ENCODE data around the gene ARHGEF18.

ARHGEF18 gene

DNA sequence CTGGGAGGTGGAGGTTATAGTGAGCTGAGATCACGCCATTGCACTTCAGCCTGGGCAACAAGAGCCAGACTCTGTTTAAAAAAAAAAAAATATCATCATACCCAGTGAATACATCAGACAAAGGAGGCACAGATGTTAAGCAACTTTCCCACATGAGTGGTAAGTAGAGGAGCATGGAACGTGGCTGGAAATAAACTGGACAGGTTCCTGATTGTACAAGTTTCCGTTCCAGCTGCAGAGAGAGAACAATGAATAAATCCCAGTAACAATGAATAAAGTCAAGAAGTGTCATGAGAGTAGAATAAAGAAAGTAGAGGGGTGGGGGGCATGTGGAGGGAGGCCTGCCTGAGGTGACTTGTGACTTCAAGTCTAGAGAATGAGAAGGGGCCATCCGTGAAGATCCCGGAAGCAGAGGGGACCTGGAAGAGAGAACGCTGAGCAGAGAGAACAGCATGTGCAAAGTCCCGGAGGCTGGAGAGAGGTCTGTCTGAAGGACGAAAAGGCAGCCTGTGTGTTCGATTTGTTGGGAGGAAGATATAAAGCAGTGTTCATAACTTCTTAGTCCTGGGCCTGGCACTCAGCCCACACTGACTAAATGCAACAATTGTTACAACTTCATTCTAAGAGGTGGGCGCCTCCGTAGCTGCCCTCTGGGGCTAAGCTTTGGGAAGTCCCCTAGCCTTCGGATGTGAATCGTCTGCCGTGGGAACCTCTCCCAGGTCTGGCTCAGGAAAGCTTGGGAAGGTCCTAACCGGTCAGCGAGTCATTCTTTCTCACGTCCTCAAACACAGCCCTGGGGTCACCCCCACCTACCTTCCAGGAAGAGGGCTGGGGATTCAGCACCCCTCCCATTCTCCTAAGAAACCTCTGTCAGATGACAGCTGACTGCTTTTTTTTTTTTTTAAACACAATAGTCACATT lies 15.3 kb upstream of the ARHGEF18 start:
- TF ChIP-seq, protein P1, sequence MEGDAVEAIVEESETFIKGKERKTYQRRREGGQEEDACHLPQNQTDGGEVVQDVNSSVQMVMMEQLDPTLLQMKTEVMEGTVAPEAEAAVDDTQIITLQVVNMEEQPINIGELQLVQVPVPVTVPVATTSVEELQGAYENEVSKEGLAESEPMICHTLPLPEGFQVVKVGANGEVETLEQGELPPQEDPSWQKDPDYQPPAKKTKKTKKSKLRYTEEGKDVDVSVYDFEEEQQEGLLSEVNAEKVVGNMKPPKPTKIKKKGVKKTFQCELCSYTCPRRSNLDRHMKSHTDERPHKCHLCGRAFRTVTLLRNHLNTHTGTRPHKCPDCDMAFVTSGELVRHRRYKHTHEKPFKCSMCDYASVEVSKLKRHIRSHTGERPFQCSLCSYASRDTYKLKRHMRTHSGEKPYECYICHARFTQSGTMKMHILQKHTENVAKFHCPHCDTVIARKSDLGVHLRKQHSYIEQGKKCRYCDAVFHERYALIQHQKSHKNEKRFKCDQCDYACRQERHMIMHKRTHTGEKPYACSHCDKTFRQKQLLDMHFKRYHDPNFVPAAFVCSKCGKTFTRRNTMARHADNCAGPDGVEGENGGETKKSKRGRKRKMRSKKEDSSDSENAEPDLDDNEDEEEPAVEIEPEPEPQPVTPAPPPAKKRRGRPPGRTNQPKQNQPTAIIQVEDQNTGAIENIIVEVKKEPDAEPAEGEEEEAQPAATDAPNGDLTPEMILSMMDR (IDR thresholded peaks at IDR 0.05; ENCODE audit: control insufficient read depth, insufficient read depth, low read depth, low read length, missing control alignments): no peak
- DNase-seq (ENCODE audit: low read depth): no peak
- no peak overlapping the region for H3K4me3 ChIP-seq (ENCODE audit: control insufficient read depth, low read depth, low read length)

DNA sequence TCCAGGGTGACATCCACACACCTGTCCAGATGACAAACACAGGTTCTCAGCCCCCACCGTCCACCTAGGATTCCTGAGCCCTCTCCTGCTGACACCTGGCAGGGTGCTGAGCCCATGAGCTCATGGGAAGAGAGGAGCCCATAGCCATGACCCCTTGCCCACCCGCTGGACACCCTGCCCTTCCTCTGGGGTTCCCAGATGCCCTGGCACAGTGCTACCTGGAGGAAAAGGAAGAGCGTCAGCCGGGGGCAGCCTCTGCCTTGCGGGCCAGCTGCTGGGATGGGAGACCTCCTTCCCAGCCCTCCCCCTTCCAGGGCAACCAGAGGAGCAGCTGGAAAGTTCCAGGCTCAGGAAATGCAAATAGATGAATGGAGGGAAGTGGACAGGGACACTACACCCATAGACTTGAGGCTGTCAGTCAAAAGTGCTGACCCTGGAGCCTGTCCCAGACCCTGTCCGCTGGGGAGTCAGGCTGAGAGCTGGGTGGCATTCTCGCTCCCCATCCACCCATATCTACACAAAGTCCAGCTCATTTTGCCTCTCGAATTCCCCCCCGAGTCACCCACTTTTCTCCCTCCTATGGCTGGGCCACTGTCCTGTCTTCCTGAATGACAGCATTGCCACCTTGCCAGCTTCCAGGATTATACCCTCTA lies 12.3 kb upstream of the ARHGEF18 start:
- no peak overlapping the region for H3K4me3 ChIP-seq (ENCODE audit: control insufficient read depth, low read depth, low read length)
- TF ChIP-seq, protein P1 (IDR thresholded peaks at IDR 0.05; ENCODE audit: control insufficient read depth, insufficient read depth, low read depth, low read length, missing control alignments): no peak
- DNase-seq (ENCODE audit: low read depth): no peak

DNA sequence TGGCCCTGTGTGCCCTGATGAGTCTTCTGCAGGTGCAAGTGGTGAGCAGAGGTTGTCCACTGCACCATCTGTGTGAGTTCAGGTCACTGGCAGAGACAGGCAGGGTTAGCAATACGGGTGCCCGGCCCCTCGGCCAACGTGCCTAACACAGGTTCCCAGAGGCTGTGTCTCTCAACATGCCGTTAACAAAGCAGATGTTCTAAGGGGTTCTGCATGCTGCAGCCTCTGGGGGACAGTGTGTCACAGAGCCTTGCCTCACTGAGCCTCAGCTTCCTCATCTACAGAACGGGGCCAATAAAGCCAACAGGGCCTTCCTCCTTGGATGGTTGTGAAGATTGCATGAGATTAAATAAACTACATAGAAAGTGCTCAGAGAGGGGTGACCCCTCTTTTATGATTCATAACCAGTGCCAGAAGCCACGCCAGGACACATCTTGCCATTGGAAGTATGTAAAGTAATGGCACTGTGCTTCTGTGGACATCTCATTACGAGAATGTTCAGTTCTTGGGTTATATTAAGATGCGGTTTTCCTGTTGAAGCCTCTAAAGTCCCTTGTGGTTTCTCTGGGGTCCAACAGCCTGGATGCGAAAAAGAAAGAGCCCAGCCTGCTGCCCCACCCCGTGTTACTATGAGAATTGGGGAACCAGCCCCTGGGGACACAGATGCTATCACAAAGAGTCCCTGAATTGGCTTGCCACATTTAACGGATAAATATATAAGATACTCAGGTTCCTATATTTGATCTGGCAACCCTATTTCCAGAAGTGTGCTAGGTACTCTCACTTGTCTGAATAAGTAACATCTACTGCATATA lies 11.2 kb upstream of the ARHGEF18 start:
- TF ChIP-seq, protein P1 (IDR thresholded peaks at IDR 0.05; ENCODE audit: control insufficient read depth, insufficient read depth, low read depth, low read length, missing control alignments): no peak
- DNase-seq (ENCODE audit: low read depth): no peak
- H3K4me3 ChIP-seq (ENCODE audit: control insufficient read depth, low read depth, low read length): no peak overlapping the region

DNA sequence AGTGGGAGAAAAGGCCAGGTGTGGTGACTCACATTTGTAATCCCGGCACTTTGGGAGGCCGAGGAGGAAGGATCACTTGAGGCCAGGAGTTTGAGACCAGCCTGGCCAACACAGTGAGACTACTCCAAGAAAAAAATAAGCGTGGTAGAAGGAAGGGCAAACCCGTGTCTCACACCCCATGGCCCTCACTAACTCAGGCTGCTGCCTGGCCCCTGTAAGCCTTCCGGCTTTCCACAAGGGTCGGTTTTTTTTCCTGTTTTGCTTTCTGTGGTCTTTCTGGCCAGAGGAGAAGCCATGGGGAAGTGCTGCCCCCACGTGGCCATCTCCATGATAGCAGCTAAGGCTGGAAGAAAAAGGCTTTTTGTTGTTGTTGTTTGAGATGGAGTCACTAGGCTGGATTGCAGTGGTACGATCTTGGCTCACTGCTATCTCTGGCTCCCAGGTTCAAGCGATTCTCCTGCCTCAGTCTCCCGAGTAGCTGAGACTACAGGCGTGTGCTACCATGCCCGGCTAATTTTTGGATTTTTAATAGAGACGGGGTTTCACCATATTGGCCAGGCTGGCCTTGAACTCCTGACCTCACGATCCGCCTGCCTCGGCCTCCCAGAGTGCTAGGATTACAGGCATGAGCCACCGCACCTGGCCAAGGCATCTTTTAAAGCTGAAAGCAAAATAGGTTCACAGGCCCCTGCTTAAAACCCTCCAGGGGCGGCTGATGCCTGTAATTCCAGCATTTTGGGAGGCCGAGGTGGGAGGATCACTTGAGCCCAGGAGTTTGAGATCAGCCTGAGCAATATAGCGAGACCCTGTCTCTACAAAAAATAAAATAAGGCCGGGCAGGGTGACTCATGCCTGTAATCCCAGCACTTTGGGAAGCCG lies 7.5 kb upstream of the ARHGEF18 start:
- TF ChIP-seq, protein P1 (IDR thresholded peaks at IDR 0.05; ENCODE audit: control insufficient read depth, insufficient read depth, low read depth, low read length, missing control alignments): peak; percentile 93
- no peak for DNase-seq (ENCODE audit: low read depth)
- no peak overlapping the region for H3K4me3 ChIP-seq (ENCODE audit: control insufficient read depth, low read depth, low read length)

DNA sequence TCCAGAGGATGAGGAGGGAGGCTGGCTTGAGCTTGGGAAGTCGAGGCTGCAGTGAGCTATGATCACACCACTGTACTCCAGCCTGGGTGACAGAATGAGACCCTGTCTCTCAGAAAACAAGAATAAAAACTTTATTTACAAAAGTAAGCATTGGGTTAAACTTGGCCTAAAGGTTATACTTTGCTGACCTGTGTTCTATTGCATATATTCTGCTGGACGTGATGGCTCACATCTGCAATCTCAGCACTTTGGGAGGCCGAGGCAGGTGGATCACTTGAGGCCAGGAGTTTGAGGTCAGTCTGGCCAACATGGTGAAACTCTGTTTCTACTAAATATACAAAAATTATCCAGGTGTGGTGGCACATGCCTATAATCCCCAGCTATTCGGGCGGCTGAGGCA lies 6.6 kb upstream of the ARHGEF18 start:
- TF ChIP-seq, protein P1 (IDR thresholded peaks at IDR 0.05; ENCODE audit: control insufficient read depth, insufficient read depth, low read depth, low read length, missing control alignments): no peak
- no peak for DNase-seq (ENCODE audit: low read depth)

More for the DNA sequence above, 6.6 kb upstream of the ARHGEF18 start:
- no peak overlapping the region for H3K4me3 ChIP-seq (ENCODE audit: control insufficient read depth, low read depth, low read length)
